Esophagus (tissue), 2 donors: Measurements from ENCODE around the gene IQGAP3. TPM values are rescaled to one million over a fixed set of nuclear protein-coding genes. Genes with fewer than 3 reads are reported as not detected.

ENCODE experiments used
- H3K27ac ChIP-seq, 2 donors: one replicate each; pipeline ENCODE4 v1.5.1; 2013; ENCODE audit warnings: low read depth in 2 of 2, mild to moderate bottlenecking in 2 of 2, inconsistent platforms in 1 of 2, low read length in 1 of 2, moderate library complexity in 1 of 2
- H3K27me3 ChIP-seq, 2 donors: one replicate each; pipeline ENCODE4 v1.6.1; 2013; ENCODE audit warnings: low read length in 2 of 2, control low read depth in 1 of 2, mild to moderate bottlenecking in 1 of 2; ENCODE audit not compliant: insufficient read depth in 2 of 2, control insufficient read depth in 1 of 2
- H3K36me3 ChIP-seq, 2 donors: one replicate each; pipeline ENCODE4 v1.6.1; 2013; ENCODE audit warnings: low read length in 1 of 2; ENCODE audit not compliant: control insufficient read depth in 2 of 2, insufficient read depth in 2 of 2
- H3K4me1 ChIP-seq, 2 donors: one replicate each; pipeline ENCODE4 v1.6.1; 2013; ENCODE audit warnings: low read length in 1 of 2; ENCODE audit not compliant: control insufficient read depth in 2 of 2, insufficient read depth in 2 of 2
- H3K4me3 ChIP-seq, 2 donors: one replicate each; pipeline ENCODE4 v1.5.1; 2013; ENCODE audit warnings: low read length in 2 of 2, mild to moderate bottlenecking in 2 of 2, low read depth in 1 of 2, moderate library complexity in 1 of 2
- H3K9me3 ChIP-seq, 2 donors: one replicate each; pipeline ENCODE4 v1.6.1; 2013; ENCODE audit warnings: mild to moderate bottlenecking in 2 of 2, low read depth in 1 of 2, low read length in 1 of 2, moderate library complexity in 1 of 2; ENCODE audit not compliant: control insufficient read depth in 2 of 2, insufficient read depth in 1 of 2
- WGBS, 2 donors: extraction: QIAGEN DNeasy Blood & Tissue Kit; methylation state at CpG; one replicate each; pipeline ENCODE4 v1.1.7; 2013; 5-methylcytosine and 5-hydroxymethylcytosine counted together
- polyA plus RNA-seq, 2 donors: library from polyadenylated mRNA; stranded (reverse); fragments of 200-250 nt; gene quantifications; one replicate each; pipeline ENCODE4 v1.2.3, GENCODE V29; 2013
- donor health status: healthy with polysubstance abuse.
- donor health status: Bipolar disorder and iron deficiency.

Gene IQGAP3
- polyA plus RNA-seq, 2 donors = 3.8 to 7.8 TPM

- H3K27me3 ChIP-seq = no peaks in the 10 kb centered on the region
- H3K4me3 ChIP-seq = no peak overlapping the region
- peaks cover 0 to 8% of the 10 kb centered on the region in 2 donors for H3K36me3 ChIP-seq
- peak overlapping the region in 1 of 2 donors; percentile 20 for H3K27ac ChIP-seq
- WGBS, 2 donors = 60 to 67% methylated on average over 11 of the region's 11 CpGs
- no peaks in the 10 kb centered on the region for H3K9me3 ChIP-seq
- H3K4me1 ChIP-seq = peaks cover 13 to 52% of the 10 kb centered on the region in 2 donors
These were observed 75.2 kb downstream of the IQGAP3 start for GRCh38 chr1:156497078-156497742.

DNA sequence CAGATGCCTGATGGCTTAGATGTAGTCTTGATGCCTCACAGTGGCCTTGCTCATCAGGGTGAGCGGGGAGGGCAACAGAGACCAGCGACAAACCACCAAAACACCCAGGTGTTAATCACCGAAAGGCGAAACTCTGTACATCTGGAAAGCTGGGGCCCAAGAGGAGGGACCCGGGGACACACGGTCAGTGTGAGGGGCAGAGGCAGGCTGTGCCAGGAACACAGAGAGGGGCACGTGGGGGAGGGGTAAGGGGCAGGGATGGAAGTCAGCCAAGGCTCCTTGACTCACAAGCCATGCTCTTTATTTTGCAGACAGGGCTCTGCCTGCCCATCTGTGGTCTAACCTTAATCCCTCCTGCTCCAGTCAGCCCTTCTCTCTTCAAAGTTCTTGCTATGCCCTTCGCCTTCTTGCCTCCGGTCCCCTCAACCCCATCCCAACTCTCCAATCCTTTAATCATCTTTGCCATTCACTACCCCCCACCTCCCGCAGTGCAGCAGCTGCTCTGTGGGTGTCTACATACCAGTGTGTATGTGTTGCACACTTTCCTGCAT, 76.1 kb downstream of the IQGAP3 start:
- peaks cover 17 to 56% of the 10 kb centered on the region in 2 donors for H3K4me1 ChIP-seq
- H3K36me3 ChIP-seq = peaks cover 0 to 8% of the 10 kb centered on the region in 2 donors
- H3K4me3 ChIP-seq = no peak overlapping the region
- no peaks in the 10 kb centered on the region for H3K9me3 ChIP-seq
- H3K27ac ChIP-seq = peak overlapping the region; percentile 29 to 40
- no peaks in the 10 kb centered on the region for H3K27me3 ChIP-seq
- 54 to 56% methylated on average over 10 of the region's 10 CpGs for WGBS, 2 donors

- H3K27ac ChIP-seq = peak overlapping the region; percentile 29 to 40
- WGBS, 2 donors = 75% methylated on average over 8 to 9 of the region's 9 CpGs
These were observed 76.8 kb downstream of the IQGAP3 start for GRCh38 chr1:156495401-156496140.

GRCh38 chr1:156494309-156494895, 78.0 kb downstream of the IQGAP3 start:
- H3K9me3 ChIP-seq = no peaks in the 10 kb centered on the region
- H3K4me1 ChIP-seq = peaks cover 26 to 74% of the 10 kb centered on the region in 2 donors
- WGBS, 2 donors = 51 to 54% methylated on average over 7 of the region's 7 CpGs
- H3K27ac ChIP-seq = peak overlapping the region in 1 of 2 donors; percentile 17
- no peaks in the 10 kb centered on the region for H3K27me3 ChIP-seq
- no peak overlapping the region for H3K4me3 ChIP-seq
- H3K36me3 ChIP-seq = peaks cover 0 to 8% of the 10 kb centered on the region in 2 donors

More at GRCh38 chr1:156495401-156496140, 76.8 kb downstream of the IQGAP3 start:
- Histone ChIP-seq H3K9me3 (no peaks in the 10 kb centered on the region), H3K27me3 (no peaks in the 10 kb centered on the region), H3K36me3 (peaks cover 0 to 8% of the 10 kb centered on the region in 2 donors), H3K4me3 (no peak overlapping the region), H3K4me1 (peaks cover 19 to 63% of the 10 kb centered on the region in 2 donors)

- Histone ChIP-seq H3K4me3 (no peak overlapping the region), H3K36me3 (peaks cover 0 to 8% of the 10 kb centered on the region in 2 donors), H3K9me3 (no peaks in the 10 kb centered on the region), H3K27ac (no peak overlapping the region), H3K4me1 (peaks cover 26 to 77% of the 10 kb centered on the region in 2 donors), H3K27me3 (no peaks in the 10 kb centered on the region)
These were observed 78.6 kb downstream of the IQGAP3 start for GRCh38 chr1:156493742-156494141.

DNA sequence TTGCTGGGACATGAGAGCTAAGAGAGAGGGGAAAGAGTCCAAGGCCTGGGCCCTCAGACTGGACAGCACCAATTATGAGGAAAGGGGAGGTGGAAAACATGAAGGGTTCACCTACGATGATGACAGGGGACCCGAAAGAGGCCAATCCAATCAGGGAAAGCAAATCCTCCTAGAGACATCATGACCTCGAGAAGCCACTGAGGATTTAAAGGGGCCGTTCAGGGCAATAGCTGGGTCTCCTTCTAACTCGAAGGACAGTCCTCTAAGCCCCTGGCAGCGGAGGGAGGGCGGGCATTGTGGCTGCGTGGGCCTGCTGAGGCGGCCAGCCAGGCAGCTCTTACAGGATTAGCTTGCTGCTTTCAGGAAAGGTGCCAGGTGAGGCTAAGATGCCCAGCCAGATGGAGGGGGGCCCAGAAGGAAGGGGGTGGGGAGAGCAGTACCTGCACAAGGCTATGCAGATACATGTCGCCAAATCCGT, 79.2 kb downstream of the IQGAP3 start:
- H3K4me3 ChIP-seq = no peak overlapping the region
- 21 to 28% methylated on average over 11 of the region's 11 CpGs for WGBS, 2 donors

GRCh38 chr1:156492591-156493080, 79.7 kb downstream of the IQGAP3 start:
- no peaks in the 10 kb centered on the region for H3K27me3 ChIP-seq
- peaks cover 0 to 8% of the 10 kb centered on the region in 2 donors for H3K36me3 ChIP-seq
- peaks cover 28 to 81% of the 10 kb centered on the region in 2 donors for H3K4me1 ChIP-seq
- no peak overlapping the region for H3K4me3 ChIP-seq
- WGBS, 2 donors = 43 to 51% methylated on average over 7 of the region's 7 CpGs
- H3K9me3 ChIP-seq = no peaks in the 10 kb centered on the region
- peak overlapping the region; percentile 6 to 71 for H3K27ac ChIP-seq

More for the DNA sequence above, 79.2 kb downstream of the IQGAP3 start:
- H3K4me1 ChIP-seq = peaks cover 26 to 78% of the 10 kb centered on the region in 2 donors
- H3K36me3 ChIP-seq = peaks cover 0 to 8% of the 10 kb centered on the region in 2 donors
- H3K27ac ChIP-seq = peak overlapping the region; percentile 6 to 71
- no peaks in the 10 kb centered on the region for H3K27me3 ChIP-seq
- no peaks in the 10 kb centered on the region for H3K9me3 ChIP-seq

GRCh38 chr1:156492013-156492590, 80.3 kb downstream of the IQGAP3 start:
- 74 to 79% methylated on average over 6 of the region's 6 CpGs for WGBS, 2 donors
- H3K27me3 ChIP-seq = no peaks in the 10 kb centered on the region
- H3K9me3 ChIP-seq = no peaks in the 10 kb centered on the region
- H3K27ac ChIP-seq = peak overlapping the region in 1 of 2 donors; percentile 71
- H3K4me1 ChIP-seq = peaks cover 28 to 77% of the 10 kb centered on the region in 2 donors
- no peak overlapping the region for H3K4me3 ChIP-seq
- peaks cover 0 to 8% of the 10 kb centered on the region in 2 donors for H3K36me3 ChIP-seq
